Measurements from ENCODE around the gene ZNF276. TPM values are rescaled to one million over a fixed set of nuclear protein-coding genes. Genes with fewer than 3 reads are reported as not detected.

ZNF276 gene
- total RNA-seq, 4 donors from 2014 or later = 18.1 to 43.3 (median 34.1) TPM

DNA sequence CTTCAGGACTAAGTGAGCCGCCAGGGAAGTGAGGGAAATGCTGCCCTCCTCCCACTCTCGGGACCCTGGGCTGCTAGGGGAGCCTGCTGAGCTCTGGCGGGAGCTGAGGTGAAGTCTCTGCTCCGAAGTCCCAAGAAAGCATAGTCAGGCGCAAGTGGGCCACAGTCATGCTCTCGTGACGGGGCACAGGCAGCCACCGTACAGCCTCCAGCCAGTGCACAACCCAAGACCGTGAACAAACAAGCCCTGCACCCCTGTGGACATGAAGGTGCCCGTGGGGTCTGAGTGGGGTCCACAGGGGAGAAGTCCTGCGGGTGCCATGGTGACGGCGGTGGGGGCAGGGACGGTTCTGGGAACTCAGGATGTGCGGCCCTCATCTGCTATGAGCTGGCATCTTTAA lies 24.7 kb downstream of the ZNF276 start:
- 93 to 94% methylated on average over 3 to 5 of the region's 15 CpGs for WGBS, 2 donors
- no peaks in the 10 kb centered on the region for H3K27me3 ChIP-seq
- no peak for TF ChIP-seq POLR2A (IDR thresholded peaks at IDR 0.05)
- no peak for TF ChIP-seq CTCF (IDR thresholded peaks at IDR 0.05)
- no peaks in the 10 kb centered on the region for H3K4me1 ChIP-seq
- peaks cover 0 to 32% (median 0%) of the 10 kb centered on the region in 3 donors for H3K36me3 ChIP-seq
- no peaks in the 10 kb centered on the region for H3K9me3 ChIP-seq
- no peak overlapping the region for H3K4me3 ChIP-seq
- DNase-seq = no peak
- H3K27ac ChIP-seq = no peak overlapping the region
- intact Hi-C loops (cut with DNase I) = no loop called here

DNA sequence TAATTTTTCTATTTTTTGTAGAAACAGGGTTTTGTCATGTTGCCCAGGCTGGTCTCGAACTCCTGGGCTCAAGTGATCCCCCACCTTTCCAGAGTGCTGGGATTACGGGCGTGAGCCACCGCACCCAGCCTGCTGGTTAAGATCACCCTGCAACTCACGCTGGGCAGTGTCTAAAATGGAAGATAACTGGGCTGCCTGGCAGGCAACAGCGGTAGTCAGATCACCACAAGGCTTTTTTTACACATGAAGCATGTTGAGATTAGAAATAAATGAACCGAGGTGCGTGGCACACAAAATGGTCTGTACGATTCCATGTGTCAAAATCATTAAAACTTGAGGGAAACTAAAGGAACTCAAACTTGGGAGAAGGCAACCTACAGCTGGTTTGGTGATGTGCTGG lies 26.7 kb downstream of the ZNF276 start:
- Histone ChIP-seq H3K27me3 (no peaks in the 10 kb centered on the region), H3K9me3 (no peaks in the 10 kb centered on the region), H3K36me3 (peaks cover 0 to 23% (median 0%) of the 10 kb centered on the region in 3 donors), H3K4me3 (no peak overlapping the region), H3K4me1 (no peaks in the 10 kb centered on the region), H3K27ac (no peak overlapping the region)
- TF ChIP-seq POLR2A (IDR thresholded peaks at IDR 0.05) = no peak
- no peak for TF ChIP-seq CTCF (IDR thresholded peaks at IDR 0.05)
- 92 to 96% methylated on average over 5 to 6 of the region's 9 CpGs for WGBS, 2 donors
- DNase-seq = no peak
- intact Hi-C loops (cut with DNase I) = no loop called here

DNA sequence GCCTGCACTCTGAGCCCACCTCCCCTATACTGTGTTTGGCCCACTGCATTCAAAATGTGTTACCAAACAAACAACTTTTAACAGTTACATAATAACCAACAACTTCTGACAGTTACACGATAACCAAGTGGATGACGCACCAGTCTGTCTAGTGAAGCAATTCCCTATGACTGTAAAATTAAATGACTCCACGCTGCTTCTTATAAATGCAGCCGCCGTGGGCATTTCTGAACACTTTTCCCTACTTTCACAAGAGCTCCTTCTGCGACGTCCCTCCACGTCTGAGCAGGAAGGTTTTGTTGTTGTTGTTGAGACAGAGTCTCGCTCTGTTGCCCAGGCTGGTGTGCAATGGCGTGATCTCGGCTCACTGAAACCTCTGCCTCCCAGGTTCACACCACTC lies 27.6 kb downstream of the ZNF276 start:
- intact Hi-C loops (cut with DNase I) = no loop called here
- Histone ChIP-seq H3K36me3 (peaks cover 0 to 23% (median 0%) of the 10 kb centered on the region in 3 donors), H3K4me3 (no peak overlapping the region), H3K27ac (no peak overlapping the region), H3K4me1 (no peaks in the 10 kb centered on the region), H3K27me3 (no peaks in the 10 kb centered on the region), H3K9me3 (no peaks in the 10 kb centered on the region)
- no peak for DNase-seq
- TF ChIP-seq POLR2A (IDR thresholded peaks at IDR 0.05) (no peak), CTCF (IDR thresholded peaks at IDR 0.05) (no peak)
- WGBS, 2 donors = 94 to 96% methylated on average over 10 to 11 of the region's 11 CpGs

- no peak for DNase-seq
These were observed 28.3 kb downstream of the ZNF276 start for GRCh38 chr16:89749637-89750036.

GRCh38 chr16:89759746-89760340 lies 38.5 kb downstream of the ZNF276 start:
- Histone ChIP-seq H3K27me3 (no peaks in the 10 kb centered on the region), H3K36me3 (no peaks in the 10 kb centered on the region), H3K9me3 (no peaks in the 10 kb centered on the region), H3K27ac (no peak overlapping the region), H3K4me1 (no peaks in the 10 kb centered on the region), H3K4me3 (no peak overlapping the region)
- intact Hi-C loops (cut with DNase I) = loop anchor here (5.0 kb wide), 1 partner anchor 53 kb away; no protein-coding TSS in a partner anchor
- 74 to 82% methylated on average over 11 to 12 of the region's 26 CpGs for WGBS, 2 donors
- no peak for DNase-seq
- TF ChIP-seq CTCF (IDR thresholded peaks at IDR 0.05) (no peak), POLR2A (IDR thresholded peaks at IDR 0.05) (no peak)

More at GRCh38 chr16:89749637-89750036, 28.3 kb downstream of the ZNF276 start:
- intact Hi-C loops (cut with DNase I) = no loop called here
- no peak overlapping the region for H3K4me3 ChIP-seq
- H3K36me3 ChIP-seq = peaks cover 0 to 23% (median 0%) of the 10 kb centered on the region in 3 donors
- no peaks in the 10 kb centered on the region for H3K27me3 ChIP-seq
- no peaks in the 10 kb centered on the region for H3K9me3 ChIP-seq
- 46 to 55% methylated on average over 7 to 9 of the region's 10 CpGs for WGBS, 2 donors
- TF ChIP-seq POLR2A (IDR thresholded peaks at IDR 0.05) (no peak), CTCF (IDR thresholded peaks at IDR 0.05) (no peak)
- H3K4me1 ChIP-seq = no peaks in the 10 kb centered on the region
- no peak overlapping the region for H3K27ac ChIP-seq
